K562 (cell line): ENCODE data around the gene TWSG1. TPM values are rescaled to one million over a fixed set of nuclear protein-coding genes. Genes with fewer than 3 reads are reported as not detected.

ENCODE experiments used
- ATAC-seq: fragments of 200-7000 bp; cut with Tn5 transposase; 3 replicates; pipeline ENCODE4 v1.9.1; 2020; ENCODE audit warnings: moderate library complexity
- BruUV-seq: library from RNA; stranded (reverse); fragments of 400-500 nt; replicated peaks from 2 replicates; lab custom pipeline; 2021; lab: Mats Ljungman, UMichigan
- CTCF ChIA-PET: fragments of 300-600 bp; formaldehyde crosslinking; extraction: SDS; loops from one replicate; lab custom pipeline; 2021; ENCODE audit warnings: low intra/inter-chr PET ratio; lab: Yijun Ruan, JAX
- POLR2A ChIA-PET: fragments of 300-600, 350-650 bp; sonication (Branson Sonifier 250); formaldehyde crosslinking; extraction: SDS; loops from one replicate; lab custom pipeline; 2021; ENCODE audit warnings: antibody characterized with exemption, inconsistent platforms; lab: Yijun Ruan, JAX
- DNase-seq, 4 experiments: peaks; one replicate each; pipeline versions ENCODE4 v3.0.0 to v3.0.0-alpha.2; 2011 to 2018; ENCODE audit warnings: low spot score in 3 of 4, mixed read lengths in 3 of 4; ENCODE audit errors: extremely low read depth in 1 of 4
- FAIRE-seq: peaks from 2 replicates; lab custom pipeline; 2011; peaks lifted over from hg19 to GRCh38; lab: Jason Lieb, UNC
- H2AFZ ChIP-seq: 2 replicates; pipeline ENCODE4 v1.6.0; 2011; ENCODE audit warnings: low read depth, low read length, control low read depth, inconsistent platforms
- H3K27ac ChIP-seq: fragments of 200-600 bp; 3 replicates; pipeline ENCODE4 v1.8.0; 2011; ENCODE audit warnings: low read depth, mild to moderate bottlenecking, control low read depth, inconsistent platforms, low read length, moderate library complexity, mixed read lengths; ENCODE audit errors: extremely low read depth
- H3K27me3 ChIP-seq, 2 experiments: fragments of 300-600 bp in 1 of 2; 2 replicates in 1 of 2; 3 replicates in 1 of 2; pipeline versions ENCODE4 v1.6.0 to v1.8.0; 2011; ENCODE audit warnings: inconsistent platforms in 2 of 2, low read length in 2 of 2, mild to moderate bottlenecking in 1 of 2, mixed read lengths in 1 of 2, moderate library complexity in 1 of 2; ENCODE audit not compliant: control insufficient read depth in 2 of 2, insufficient read depth in 2 of 2
- H3K36me3 ChIP-seq: fragments of 300-600 bp; 3 replicates; pipeline ENCODE4 v1.8.0; 2011; ENCODE audit warnings: mild to moderate bottlenecking, low read length, inconsistent platforms; ENCODE audit not compliant: control insufficient read depth, insufficient read depth
- H3K4me1 ChIP-seq, 2 experiments: fragments of 200-600 bp in 1 of 2; replicated peaks in 1 of 2; 2 replicates in 1 of 2; 3 replicates in 1 of 2; pipeline versions ENCODE4 v1.5.1 to v1.8.0; 2011; ENCODE audit warnings: inconsistent platforms in 2 of 2, low read length in 2 of 2, mild to moderate bottlenecking in 1 of 2, mixed read lengths in 1 of 2, moderate library complexity in 1 of 2; ENCODE audit not compliant: control insufficient read depth in 2 of 2, insufficient read depth in 2 of 2
- H3K4me2 ChIP-seq: 2 replicates; pipeline ENCODE4 v1.6.1; 2011; ENCODE audit warnings: low read length, control low read depth, inconsistent platforms, mixed read lengths; ENCODE audit not compliant: insufficient read depth
- H3K4me3 ChIP-seq: fragments of 200-600 bp; sonication (generic), shearing (Covaris generic); 2 replicates; pipeline ENCODE4 v1.5.1; 2016; ENCODE audit warnings: control low read depth, inconsistent platforms
- H3K79me2 ChIP-seq: fragments of 200-600 bp; 3 replicates; pipeline ENCODE4 v1.8.0; 2011; ENCODE audit warnings: low read length, inconsistent platforms; ENCODE audit not compliant: control insufficient read depth, insufficient read depth
- H3K9ac ChIP-seq, 2 experiments: 2 replicates each; pipeline versions ENCODE4 v1.6.0 to v1.6.1; 2011; ENCODE audit warnings: low read depth in 2 of 2, low read length in 2 of 2, control low read depth in 1 of 2, inconsistent platforms in 1 of 2, mild to moderate bottlenecking in 1 of 2, mixed read lengths in 1 of 2; ENCODE audit not compliant: insufficient read depth in 1 of 2
- H3K9me1 ChIP-seq: one replicate; pipeline ENCODE4 v1.6.0; 2011; ENCODE audit warnings: inconsistent platforms, mild to moderate bottlenecking, low read length, moderate library complexity; ENCODE audit not compliant: control insufficient read depth, insufficient read depth
- H3K9me3 ChIP-seq: replicated peaks from 2 replicates; pipeline ENCODE4 v1.5.1; 2011; ENCODE audit warnings: low read depth, low read length, inconsistent platforms; ENCODE audit not compliant: control insufficient read depth, insufficient read depth
- H4K20me1 ChIP-seq: replicated peaks from 2 replicates; pipeline ENCODE4 v1.6.1; 2011; ENCODE audit warnings: low read length, inconsistent platforms, mixed read lengths; ENCODE audit not compliant: control insufficient read depth, insufficient read depth
- AFF1 ChIP-seq, 2 experiments: fragments of 450-650 bp; IDR thresholded peaks; 2 replicates each; pipeline ENCODE4 v1.6.1; 2018; ENCODE audit warnings: mild to moderate bottlenecking in 2 of 2, low read depth in 1 of 2; ENCODE audit not compliant: partially characterized antibody in 2 of 2
- EZH2 ChIP-seq: IDR thresholded peaks from 2 replicates; pipeline ENCODE4 v1.6.1; 2012; ENCODE audit warnings: low read depth, mild to moderate bottlenecking, inconsistent platforms, low read length, borderline replicate concordance
- FOXJ3 ChIP-seq: sonication (generic); formaldehyde crosslinking; IDR thresholded peaks from 2 replicates; pipeline ENCODE4 v1.4.0; 2020; ENCODE audit warnings: mild to moderate bottlenecking, missing genetic modification reagents
- GABPB2 ChIP-seq: fragments of 250-450 bp; sonication (Bioruptor Pico); conservative IDR thresholded peaks from 2 replicates; pipeline ENCODE4 v1.5.1; 2021; ENCODE audit warnings: mild to moderate bottlenecking
- HDAC8 ChIP-seq: fragments of 450-650 bp; IDR thresholded peaks from 2 replicates; pipeline ENCODE4 v1.6.1; 2016; ENCODE audit warnings: mild to moderate bottlenecking, missing genetic modification characterization, moderate library complexity, missing compliant biosample characterization
- KDM2B ChIP-seq: fragments of 250-450 bp; sonication (Bioruptor Pico); IDR thresholded peaks from 2 replicates; pipeline ENCODE4 v1.8.0; 2021; ENCODE audit warnings: mild to moderate bottlenecking, moderate library complexity
- RBM15 ChIP-seq: fragments of 200-400 bp; formaldehyde crosslinking; IDR thresholded peaks from 2 replicates; pipeline ENCODE4 v1.6.1; 2018; ENCODE audit warnings: mild to moderate bottlenecking, low read length, moderate library complexity; ENCODE audit not compliant: insufficient read depth
- RUNX1 ChIP-seq: sonication (generic); IDR thresholded peaks from 2 replicates; pipeline ENCODE4 v1.6.1; 2016; ENCODE audit warnings: antibody characterized with exemption, low read depth
- SMAD4 ChIP-seq: fragments of 250-450 bp; sonication (Bioruptor Pico); conservative IDR thresholded peaks from 2 replicates; pipeline ENCODE4 v1.8.0; 2021; ENCODE audit warnings: inconsistent platforms, mild to moderate bottlenecking, moderate library complexity
- STAT5B ChIP-seq: fragments of 250-450 bp; sonication (Bioruptor Pico); IDR thresholded peaks from 2 replicates; pipeline ENCODE4 v1.8.0; 2021; ENCODE audit warnings: mild to moderate bottlenecking, inconsistent platforms
- TCF3 ChIP-seq: sonication (generic); formaldehyde crosslinking; IDR thresholded peaks from 2 replicates; pipeline ENCODE4 v1.4.0; 2020; ENCODE audit warnings: mild to moderate bottlenecking, missing genetic modification reagents
- ZNF124 ChIP-seq: sonication (generic); formaldehyde crosslinking; IDR thresholded peaks from 2 replicates; pipeline ENCODE4 v1.8.1; 2022; ENCODE audit warnings: missing genetic modification reagents
- ZNF175 ChIP-seq: fragments of 200-800 bp; sonication (Bioruptor generic); IDR thresholded peaks from 2 replicates; pipeline ENCODE4 v1.6.1; 2016; ENCODE audit warnings: low read depth, mild to moderate bottlenecking, missing genetic modification characterization, missing compliant biosample characterization
- ZNF76 ChIP-seq: fragments of 250-450 bp; sonication (Bioruptor Pico); IDR thresholded peaks from 2 replicates; pipeline ENCODE4 v1.4.0; 2020; ENCODE audit warnings: mild to moderate bottlenecking, moderate library complexity, borderline replicate concordance
- WGBS: fragments of 100-300 bp; shearing (Covaris generic); methylation state at CpG from one replicate; pipeline ENCODE4 v1.1.6; 2016; ENCODE audit warnings: low coverage, mixed read lengths; ENCODE audit not compliant: insufficient coverage; ENCODE audit errors: missing lambda C conversion rate; 5-methylcytosine and 5-hydroxymethylcytosine counted together
- in situ Hi-C: fragments of 300-500 bp; cut with MboI; formaldehyde crosslinking; loops from 4 replicates; pipeline ENCODE4 v1.15.0; 2018; ENCODE audit warnings: inconsistent platforms, mixed read lengths
- intact Hi-C: fragments of 100-400 bp; cut with micrococcal nuclease; formaldehyde crosslinking; loops from 2 replicates; pipeline ENCODE4 v1.14.2; 2022
- polyA plus RNA-seq, 8 experiments: library from polyadenylated mRNA; depleted of rRNA in 4 of 8; stranded (reverse) in 5 of 8; unstranded in 3 of 8; fragments of >200 nt; fragmentation: Nextera tagmentation in 2 of 8; fragmentation: Illumina TruSeq in 1 of 8; extraction: Ambion mirVana in 2 of 8; extraction: Trizol in 1 of 8; gene quantifications; 2 replicates each; pipeline versions ENCODE4 v1.2.1 to v1.2.3, GENCODE V29; 2011 to 2014; ENCODE audit warnings: inconsistent platforms in 1 of 8, missing spikeins in 1 of 8
- total RNA-seq, 7 experiments: library from RNA; depleted of rRNA in 6 of 7; stranded (reverse); fragments of >200 nt in 6 of 7; fragmentation: Illumina TruSeq in 2 of 7; extraction: Trizol in 2 of 7; gene quantifications; 2 replicates each; pipeline versions ENCODE4 v1.2.1 to v1.2.3, GENCODE V29; 2011 to 2021; ENCODE audit warnings: low replicate concordance in 1 of 7

The TWSG1 gene
- total and polyA plus RNA-seq, 9 of the 15 experiments (the other 6 are each of a cell fraction or from before 2014, with no cell fraction given), result 10.4 to 37.2 (median 25.1) TPM

GRCh38 chr18:9364242-9364641 is 29.7 kb downstream of the TWSG1 start:
- in situ Hi-C loops, result no loop called here
- Histone ChIP-seq H3K4me1 (no peaks in the 10 kb centered on the region), H3K27me3 (no peaks in the 10 kb centered on the region), H3K36me3 (peaks cover 26% of the 10 kb centered on the region; the same call in 2 of the 3 replicates), H3K4me2 (no peak overlapping the region), H3K9me1 (no peaks in the 10 kb centered on the region), H3K9ac (no peak overlapping the region), H3K4me3 (no peak overlapping the region), H4K20me1 (no peaks in the 10 kb centered on the region), H2AFZ (no peak overlapping the region), H3K27ac (no peak overlapping the region), H3K9me3 (no peaks in the 10 kb centered on the region), H3K79me2 (no peaks in the 10 kb centered on the region)
- intact Hi-C loops, result no loop called here
- WGBS, result 79% methylated on average over 8 of the region's 8 CpGs
- TSS peak; percentile 25 for BruUV-seq
- CTCF ChIA-PET, result no interaction called here
- DNase-seq (no peak), FAIRE-seq (no peak), ATAC-seq (no peak)
- POLR2A ChIA-PET, result interaction anchor here (0.6 to 0.9 kb wide), 2 partner anchors 18 to 102 kb away, joined by 3 read pairs; no protein-coding TSS in a partner anchor
- no peak for TF ChIP-seq ZNF175 (CRISPR knock-in tag)
- TF ChIP-seq ZNF124 (CRISPR knock-in tag), result no peak
- no peak for TF ChIP-seq EZH2
- no peak for TF ChIP-seq STAT5B (CRISPR knock-in tag)
- no peak for TF ChIP-seq HDAC8 (tag)
- no peak for TF ChIP-seq ZNF76

GRCh38 chr18:9365406-9365805 is 30.8 kb downstream of the TWSG1 start:
- no peaks in the 10 kb centered on the region for H3K4me1 ChIP-seq
- peaks cover 26% of the 10 kb centered on the region; the same call in 2 of the 3 replicates for H3K36me3 ChIP-seq
- WGBS, result 85% methylated on average over 7 of the region's 7 CpGs
- ATAC-seq (no peak), FAIRE-seq (no peak), DNase-seq (no peak)
- no peak overlapping the region for H3K4me2 ChIP-seq
- no peak overlapping the region for H3K9ac ChIP-seq
- no peak overlapping the region for H3K4me3 ChIP-seq
- ChIA-PET CTCF (no interaction called here), POLR2A (interaction anchor here (0.9 to 1.0 kb wide), 2 partner anchors 10 to 12 kb away, joined by 3 read pairs; no protein-coding TSS in a partner anchor)
- no peak overlapping the region for H2AFZ ChIP-seq
- H3K27ac ChIP-seq, result no peak overlapping the region
- intact Hi-C loops, result no loop called here
- no peaks in the 10 kb centered on the region for H3K79me2 ChIP-seq
- H3K9me3 ChIP-seq, result no peaks in the 10 kb centered on the region
- no peaks in the 10 kb centered on the region for H3K9me1 ChIP-seq
- in situ Hi-C loops, result no loop called here
- no TSS peak for BruUV-seq
- H4K20me1 ChIP-seq, result no peaks in the 10 kb centered on the region
- H3K27me3 ChIP-seq, result no peaks in the 10 kb centered on the region
- TF ChIP-seq FOXJ3 (CRISPR knock-in tag) (no peak), RBM15 (no peak), TCF3 (CRISPR knock-in tag) (no peak), RUNX1 (no peak), AFF1 (IDR thresholded peaks at IDR 0.05; ENCODE audit: low read depth in 1 of 2, partially characterized antibody in 2 of 2) (no peak), GABPB2 (CRISPR knock-in tag) (no peak), SMAD4 (CRISPR knock-in tag) (no peak), KDM2B (CRISPR knock-in tag) (no peak)
